WTC11 (cell line): Measurements from ENCODE around the gene CYTH3. TPM values are rescaled to one million over a fixed set of nuclear protein-coding genes. Genes with fewer than 3 reads are reported as not detected.

Source experiments
- ATAC-seq: fragments of 200-7000 bp; cut with Tn5 transposase; 2 replicates; pipeline ENCODE4 v1.10.0; 2021; ENCODE audit warnings: mild to moderate bottlenecking, moderate library complexity
- CTCF ChIA-PET: fragments of 300-600 bp; sonication (Branson Sonifier 250); formaldehyde crosslinking; loops from one replicate; lab custom pipeline; 2021; ENCODE audit warnings: antibody characterized with exemption; lab: Charles Lee
- POLR2A ChIA-PET: fragments of 350-600 bp; sonication (Branson Sonifier 250); formaldehyde crosslinking; loops from one replicate; lab custom pipeline; 2021; ENCODE audit warnings: antibody characterized with exemption; lab: Charles Lee
- DNase-seq: peaks from one replicate; pipeline ENCODE4 v3.0.0; 2021; ENCODE audit warnings: low spot score
- H3K27ac Mint-ChIP-seq: 2 replicates; pipeline ENCODE4 v1.8.0; 2021; ENCODE audit warnings: mixed read lengths
- H3K27me3 Mint-ChIP-seq: 2 replicates; pipeline ENCODE4 v1.8.0; 2021; ENCODE audit warnings: low read depth, mild to moderate bottlenecking, moderate library complexity, mixed read lengths
- H3K36me3 Mint-ChIP-seq: 2 replicates; pipeline ENCODE4 v1.8.0; 2021; ENCODE audit warnings: mixed read lengths
- H3K4me1 Mint-ChIP-seq: 2 replicates; pipeline ENCODE4 v1.8.0; 2022; ENCODE audit warnings: mixed read lengths
- H3K4me3 Mint-ChIP-seq: 2 replicates; pipeline ENCODE4 v1.8.0; 2021; ENCODE audit warnings: mild to moderate bottlenecking, moderate library complexity, mixed read lengths
- H3K9me3 Mint-ChIP-seq: 2 replicates; pipeline ENCODE4 v1.8.0; 2021; ENCODE audit warnings: mixed read lengths
- ELF4 ChIP-seq: sonication (generic); formaldehyde crosslinking; IDR thresholded peaks from 2 replicates; pipeline ENCODE4 v1.8.1; 2022; ENCODE audit warnings: low read depth, mild to moderate bottlenecking, moderate library complexity, missing genetic modification reagents
- EMX1 ChIP-seq: fragments of 250-450 bp; sonication (Bioruptor Pico); IDR thresholded peaks from 2 replicates; pipeline ENCODE4 v1.8.0; 2021; ENCODE audit warnings: mild to moderate bottlenecking
- FOXK1 ChIP-seq: sonication (generic); formaldehyde crosslinking; IDR thresholded peaks from 2 replicates; pipeline ENCODE4 v1.8.0; 2022; ENCODE audit warnings: mild to moderate bottlenecking, moderate library complexity, missing genetic modification reagents
- GTF2I ChIP-seq: fragments of 250-450 bp; sonication (Bioruptor Pico); conservative IDR thresholded peaks from 2 replicates; pipeline ENCODE4 v1.4.0; 2021; ENCODE audit warnings: mild to moderate bottlenecking
- JAZF1 ChIP-seq: fragments of 250-450 bp; sonication (Bioruptor Pico); IDR thresholded peaks from 2 replicates; pipeline ENCODE4 v1.9.0; 2021; ENCODE audit warnings: moderate library complexity, mild to moderate bottlenecking, inconsistent platforms
- JUN ChIP-seq: sonication (generic); formaldehyde crosslinking; IDR thresholded peaks from 2 replicates; pipeline ENCODE4 v1.8.0; 2023; ENCODE audit warnings: mild to moderate bottlenecking, missing genetic modification reagents
- MLX ChIP-seq: sonication (generic); formaldehyde crosslinking; IDR thresholded peaks from 2 replicates; pipeline ENCODE4 v1.8.1; 2023; ENCODE audit warnings: mild to moderate bottlenecking, missing genetic modification reagents, moderate library complexity
- NFYB ChIP-seq: sonication (generic); formaldehyde crosslinking; conservative IDR thresholded peaks from 2 replicates; pipeline ENCODE4 v1.8.0; 2022; ENCODE audit warnings: low read depth, missing genetic modification reagents
- NR1H2 ChIP-seq: sonication (generic); formaldehyde crosslinking; IDR thresholded peaks from 2 replicates; pipeline ENCODE4 v1.9.0; 2021; ENCODE audit warnings: mild to moderate bottlenecking, moderate library complexity, missing genetic modification reagents
- SMAD3 ChIP-seq: sonication (generic); formaldehyde crosslinking; IDR thresholded peaks from 2 replicates; pipeline ENCODE4 v1.8.0; 2022; ENCODE audit warnings: missing genetic modification reagents, mild to moderate bottlenecking, borderline replicate concordance
- TEAD1 ChIP-seq: sonication (generic); formaldehyde crosslinking; IDR thresholded peaks from 2 replicates; pipeline ENCODE4 v1.8.0; 2022; ENCODE audit warnings: mild to moderate bottlenecking, missing genetic modification reagents
- TEAD4 ChIP-seq: sonication (generic); formaldehyde crosslinking; IDR thresholded peaks from 2 replicates; pipeline ENCODE4 v1.8.0; 2022; ENCODE audit warnings: mild to moderate bottlenecking, missing genetic modification reagents
- ZBTB21 ChIP-seq: sonication (generic); formaldehyde crosslinking; IDR thresholded peaks from 2 replicates; pipeline ENCODE4 v1.8.1; 2023; ENCODE audit warnings: mild to moderate bottlenecking, missing genetic modification reagents, borderline replicate concordance
- ZBTB43 ChIP-seq: sonication (generic); formaldehyde crosslinking; IDR thresholded peaks from 2 replicates; pipeline ENCODE4 v1.8.1; 2023; ENCODE audit warnings: mild to moderate bottlenecking, missing genetic modification reagents
- ZNF138 ChIP-seq: sonication (generic); formaldehyde crosslinking; conservative IDR thresholded peaks from 2 replicates; pipeline ENCODE4 v1.8.1; 2022; ENCODE audit warnings: mild to moderate bottlenecking, moderate library complexity, missing genetic modification reagents
- ZNF219 ChIP-seq: sonication (generic); formaldehyde crosslinking; IDR thresholded peaks from 2 replicates; pipeline ENCODE4 v1.8.0; 2023; ENCODE audit warnings: missing genetic modification reagents, mild to moderate bottlenecking, borderline replicate concordance
- ZNF396 ChIP-seq: fragments of 250-450 bp; sonication (Bioruptor Pico); IDR thresholded peaks from 2 replicates; pipeline ENCODE4 v1.8.0; 2021; ENCODE audit warnings: mild to moderate bottlenecking, moderate library complexity, borderline replicate concordance
- ZNF512 ChIP-seq: sonication (generic); formaldehyde crosslinking; IDR thresholded peaks from 2 replicates; pipeline ENCODE4 v1.8.1; 2022; ENCODE audit warnings: missing genetic modification reagents, borderline replicate concordance
- ZNF671 ChIP-seq: fragments of 250-450 bp; sonication (Bioruptor Pico); IDR thresholded peaks from 2 replicates; pipeline ENCODE4 v1.8.0; 2021; ENCODE audit warnings: mild to moderate bottlenecking
- total RNA-seq: library from RNA; stranded (reverse); gene quantifications from 3 replicates; pipeline ENCODE4 v1.2.3, GENCODE V29; 2021
- TF ChIP-seq, protein P1 (sequence below): sonication (generic); formaldehyde crosslinking; IDR thresholded peaks from 2 replicates; pipeline ENCODE4 v1.8.0; 2023; ENCODE audit warnings: missing genetic modification reagents, mild to moderate bottlenecking, borderline replicate concordance
- TF ChIP-seq, protein P2 (sequence below): sonication (generic); formaldehyde crosslinking; IDR thresholded peaks from 2 replicates; pipeline ENCODE4 v1.8.1; 2023; ENCODE audit warnings: mild to moderate bottlenecking, missing genetic modification reagents, borderline replicate concordance

Gene CYTH3
- total RNA-seq, 1 experiment from 2014 or later: 13.2 TPM

- TF ChIP-seq, protein P1, sequence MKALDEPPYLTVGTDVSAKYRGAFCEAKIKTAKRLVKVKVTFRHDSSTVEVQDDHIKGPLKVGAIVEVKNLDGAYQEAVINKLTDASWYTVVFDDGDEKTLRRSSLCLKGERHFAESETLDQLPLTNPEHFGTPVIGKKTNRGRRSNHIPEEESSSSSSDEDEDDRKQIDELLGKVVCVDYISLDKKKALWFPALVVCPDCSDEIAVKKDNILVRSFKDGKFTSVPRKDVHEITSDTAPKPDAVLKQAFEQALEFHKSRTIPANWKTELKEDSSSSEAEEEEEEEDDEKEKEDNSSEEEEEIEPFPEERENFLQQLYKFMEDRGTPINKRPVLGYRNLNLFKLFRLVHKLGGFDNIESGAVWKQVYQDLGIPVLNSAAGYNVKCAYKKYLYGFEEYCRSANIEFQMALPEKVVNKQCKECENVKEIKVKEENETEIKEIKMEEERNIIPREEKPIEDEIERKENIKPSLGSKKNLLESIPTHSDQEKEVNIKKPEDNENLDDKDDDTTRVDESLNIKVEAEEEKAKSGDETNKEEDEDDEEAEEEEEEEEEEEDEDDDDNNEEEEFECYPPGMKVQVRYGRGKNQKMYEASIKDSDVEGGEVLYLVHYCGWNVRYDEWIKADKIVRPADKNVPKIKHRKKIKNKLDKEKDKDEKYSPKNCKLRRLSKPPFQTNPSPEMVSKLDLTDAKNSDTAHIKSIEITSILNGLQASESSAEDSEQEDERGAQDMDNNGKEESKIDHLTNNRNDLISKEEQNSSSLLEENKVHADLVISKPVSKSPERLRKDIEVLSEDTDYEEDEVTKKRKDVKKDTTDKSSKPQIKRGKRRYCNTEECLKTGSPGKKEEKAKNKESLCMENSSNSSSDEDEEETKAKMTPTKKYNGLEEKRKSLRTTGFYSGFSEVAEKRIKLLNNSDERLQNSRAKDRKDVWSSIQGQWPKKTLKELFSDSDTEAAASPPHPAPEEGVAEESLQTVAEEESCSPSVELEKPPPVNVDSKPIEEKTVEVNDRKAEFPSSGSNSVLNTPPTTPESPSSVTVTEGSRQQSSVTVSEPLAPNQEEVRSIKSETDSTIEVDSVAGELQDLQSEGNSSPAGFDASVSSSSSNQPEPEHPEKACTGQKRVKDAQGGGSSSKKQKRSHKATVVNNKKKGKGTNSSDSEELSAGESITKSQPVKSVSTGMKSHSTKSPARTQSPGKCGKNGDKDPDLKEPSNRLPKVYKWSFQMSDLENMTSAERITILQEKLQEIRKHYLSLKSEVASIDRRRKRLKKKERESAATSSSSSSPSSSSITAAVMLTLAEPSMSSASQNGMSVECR (CRISPR knock-in tag): no peak
- TF ChIP-seq MLX (CRISPR knock-in tag) (no peak), ZNF138 (CRISPR knock-in tag) (no peak), NR1H2 (CRISPR knock-in tag) (no peak), JUN (CRISPR knock-in tag) (no peak), SMAD3 (no peak), ELF4 (no peak), EMX1 (CRISPR knock-in tag) (no peak), GTF2I (CRISPR knock-in tag) (no peak), NFYB (CRISPR knock-in tag) (no peak), ZBTB43 (CRISPR knock-in tag) (no peak)
- TF ChIP-seq, protein P2, sequence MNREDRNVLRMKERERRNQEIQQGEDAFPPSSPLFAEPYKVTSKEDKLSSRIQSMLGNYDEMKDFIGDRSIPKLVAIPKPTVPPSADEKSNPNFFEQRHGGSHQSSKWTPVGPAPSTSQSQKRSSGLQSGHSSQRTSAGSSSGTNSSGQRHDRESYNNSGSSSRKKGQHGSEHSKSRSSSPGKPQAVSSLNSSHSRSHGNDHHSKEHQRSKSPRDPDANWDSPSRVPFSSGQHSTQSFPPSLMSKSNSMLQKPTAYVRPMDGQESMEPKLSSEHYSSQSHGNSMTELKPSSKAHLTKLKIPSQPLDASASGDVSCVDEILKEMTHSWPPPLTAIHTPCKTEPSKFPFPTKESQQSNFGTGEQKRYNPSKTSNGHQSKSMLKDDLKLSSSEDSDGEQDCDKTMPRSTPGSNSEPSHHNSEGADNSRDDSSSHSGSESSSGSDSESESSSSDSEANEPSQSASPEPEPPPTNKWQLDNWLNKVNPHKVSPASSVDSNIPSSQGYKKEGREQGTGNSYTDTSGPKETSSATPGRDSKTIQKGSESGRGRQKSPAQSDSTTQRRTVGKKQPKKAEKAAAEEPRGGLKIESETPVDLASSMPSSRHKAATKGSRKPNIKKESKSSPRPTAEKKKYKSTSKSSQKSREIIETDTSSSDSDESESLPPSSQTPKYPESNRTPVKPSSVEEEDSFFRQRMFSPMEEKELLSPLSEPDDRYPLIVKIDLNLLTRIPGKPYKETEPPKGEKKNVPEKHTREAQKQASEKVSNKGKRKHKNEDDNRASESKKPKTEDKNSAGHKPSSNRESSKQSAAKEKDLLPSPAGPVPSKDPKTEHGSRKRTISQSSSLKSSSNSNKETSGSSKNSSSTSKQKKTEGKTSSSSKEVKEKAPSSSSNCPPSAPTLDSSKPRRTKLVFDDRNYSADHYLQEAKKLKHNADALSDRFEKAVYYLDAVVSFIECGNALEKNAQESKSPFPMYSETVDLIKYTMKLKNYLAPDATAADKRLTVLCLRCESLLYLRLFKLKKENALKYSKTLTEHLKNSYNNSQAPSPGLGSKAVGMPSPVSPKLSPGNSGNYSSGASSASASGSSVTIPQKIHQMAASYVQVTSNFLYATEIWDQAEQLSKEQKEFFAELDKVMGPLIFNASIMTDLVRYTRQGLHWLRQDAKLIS (CRISPR knock-in tag): no peak
- TF ChIP-seq, all 79 proteins: peak for 0
Observed at GRCh38 chr7:6159524-6160031, 112.8 kb downstream of the CYTH3 start (continued).

GRCh38 chr7:6159097-6159483, 113.3 kb downstream of the CYTH3 start:
- DNase-seq (no peak), ATAC-seq (no peak)
- no peak overlapping the region for H3K4me3 Mint-ChIP-seq
- no peaks in the 10 kb centered on the region for H3K27me3 Mint-ChIP-seq
- POLR2A ChIA-PET: no interaction called here
- CTCF ChIA-PET: interaction anchor here (0.5 to 2.0 kb wide), 4 partner anchors 22 to 164 kb away, joined by 3 to 53 read pairs (median 8); no protein-coding TSS in a partner anchor
- peaks cover 42% of the 10 kb centered on the region for H3K36me3 Mint-ChIP-seq
- peaks cover 8% of the 10 kb centered on the region; the same call in 1 of the 2 replicates for H3K4me1 Mint-ChIP-seq
- no peaks in the 10 kb centered on the region for H3K9me3 Mint-ChIP-seq
- peak overlapping the region; percentile 86; the same call in 1 of the 2 replicates for H3K27ac Mint-ChIP-seq
- TF ChIP-seq FOXK1 (no peak), ZNF671 (CRISPR knock-in tag) (no peak), ZNF219 (no peak), TEAD1 (no peak), ZBTB21 (no peak), ZNF396 (no peak), JAZF1 (CRISPR knock-in tag) (no peak), ZNF512 (CRISPR knock-in tag) (no peak), TEAD4 (CRISPR knock-in tag) (no peak)
- TF ChIP-seq, protein P1 (CRISPR knock-in tag): no peak
